Measurements from ENCODE around the gene MACF1.
A peak's percentile ranks its signal among the peaks of the same experiment; 100 is the strongest.

The MACF1 gene

GRCh38 chr1:39407510-39407895 is 203.0 kb downstream of the MACF1 start:
- DNase-seq (ENCODE audit: low spot score) = no peak
- no peak for TF ChIP-seq CTCF (IDR thresholded peaks at IDR 0.05; ENCODE audit: borderline replicate concordance, control extremely low read depth, extremely low read depth, insufficient read depth, missing control alignments)
- in situ Hi-C loops (cut with MboI; ENCODE audit: low sequenced_read_pairs, unreplicated experiment) = no loop called here

DNA sequence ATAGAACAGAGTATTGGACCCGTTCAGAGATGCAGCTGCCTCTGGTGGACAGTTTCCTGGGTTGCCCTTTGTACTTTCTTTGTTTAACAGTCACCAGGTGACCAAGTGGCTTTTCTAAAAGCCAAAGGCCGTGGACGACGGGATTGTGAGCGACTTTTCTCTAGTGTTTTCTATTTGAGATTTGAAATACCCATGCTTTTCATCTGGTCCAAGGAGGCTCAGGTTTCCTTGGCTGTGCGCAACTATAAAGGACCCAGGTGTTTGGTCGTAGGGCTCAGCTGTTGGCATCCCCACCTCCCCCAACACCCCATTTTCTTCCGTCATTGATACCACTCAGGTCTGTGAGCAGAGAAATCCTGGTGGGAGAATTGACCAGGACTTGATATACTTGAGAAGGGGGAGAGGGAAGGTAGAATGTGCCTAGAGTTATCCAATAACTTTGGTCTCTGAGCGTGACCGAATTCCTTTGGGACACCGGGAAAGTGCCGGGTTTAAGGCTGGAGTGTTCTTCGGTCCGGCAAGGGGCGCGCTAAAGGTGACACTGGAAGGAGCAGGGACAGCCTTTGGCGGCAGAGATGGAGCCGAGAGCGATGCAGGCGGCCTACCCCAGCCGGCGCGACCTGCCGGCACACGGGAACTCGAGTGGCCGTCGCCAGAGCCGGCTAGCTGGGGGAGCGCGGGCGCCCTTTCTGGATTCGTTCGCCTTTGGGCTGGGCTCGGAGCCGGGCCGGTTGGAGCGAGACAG is 203.6 kb downstream of the MACF1 start:
- in situ Hi-C loops (cut with MboI; ENCODE audit: low sequenced_read_pairs, unreplicated experiment) = no loop called here
- DNase-seq (ENCODE audit: low spot score) = no peak
- TF ChIP-seq CTCF (IDR thresholded peaks at IDR 0.05; ENCODE audit: borderline replicate concordance, control extremely low read depth, extremely low read depth, insufficient read depth, missing control alignments) = no peak

DNA sequence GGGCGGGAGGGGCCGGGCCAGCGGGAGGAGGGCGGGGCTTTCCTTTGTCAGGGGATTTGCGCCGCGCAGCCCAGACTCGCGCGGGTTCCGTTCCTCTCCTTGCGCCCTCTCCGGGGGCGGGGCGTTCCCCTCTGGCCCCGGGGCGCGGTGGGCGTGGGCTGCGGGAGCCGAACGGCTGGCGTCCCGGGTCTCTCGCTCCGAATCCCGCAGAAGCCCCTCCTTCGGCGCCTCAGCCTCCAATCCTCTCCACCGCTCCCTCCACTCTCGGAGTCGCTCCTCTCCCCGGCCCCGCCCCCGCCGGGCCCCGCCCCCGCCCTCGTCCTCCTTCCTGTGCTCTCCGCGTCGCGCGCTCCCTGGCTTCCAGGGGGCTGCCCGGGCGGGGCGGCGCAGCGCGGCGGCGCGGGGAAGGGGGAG is 204.2 kb downstream of the MACF1 start:
- in situ Hi-C loops (cut with MboI; ENCODE audit: low sequenced_read_pairs, unreplicated experiment) = no loop called here
- TF ChIP-seq CTCF (IDR thresholded peaks at IDR 0.05; ENCODE audit: borderline replicate concordance, control extremely low read depth, extremely low read depth, insufficient read depth, missing control alignments) = no peak
- DNase-seq (ENCODE audit: low spot score) = peak; percentile 97

DNA sequence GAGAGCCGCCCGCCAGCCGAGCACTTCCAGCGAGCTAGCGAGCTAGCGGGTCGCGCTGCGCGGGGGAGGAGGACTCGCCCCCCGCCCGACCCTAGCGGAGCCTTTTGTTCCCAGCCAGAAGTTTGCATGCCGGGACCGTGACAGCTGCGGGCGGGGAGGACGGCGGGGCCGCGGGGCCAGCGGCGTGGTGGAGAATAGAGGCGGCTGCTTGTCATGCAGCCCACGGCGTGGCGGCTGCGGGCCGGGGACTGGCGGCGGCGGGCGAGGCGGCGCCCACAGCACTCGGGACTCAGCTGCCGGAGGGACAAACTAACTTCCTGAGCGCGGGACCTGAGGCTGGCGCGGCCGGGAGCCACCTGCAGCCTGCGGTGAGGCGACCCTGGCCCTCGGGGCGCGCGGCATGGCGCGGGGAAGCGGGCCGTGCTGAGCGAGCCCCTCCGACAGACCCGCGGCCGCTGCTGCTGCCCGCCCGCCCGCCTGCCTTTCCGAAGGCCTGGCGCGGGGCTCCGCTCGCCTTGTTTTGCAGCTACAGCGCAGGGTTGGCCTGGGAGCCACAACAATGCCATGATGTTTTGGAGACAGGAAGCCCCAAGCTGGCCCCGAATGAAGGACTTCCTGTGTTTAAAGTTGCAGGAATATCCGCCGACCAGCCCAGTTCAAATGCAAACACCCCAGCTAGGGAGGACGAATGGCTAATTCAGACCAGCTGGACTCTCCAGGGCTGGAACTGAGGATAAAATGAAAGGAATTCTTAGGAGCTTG is 204.7 kb downstream of the MACF1 start:
- TF ChIP-seq CTCF (IDR thresholded peaks at IDR 0.05; ENCODE audit: borderline replicate concordance, control extremely low read depth, extremely low read depth, insufficient read depth, missing control alignments) = no peak
- DNase-seq (ENCODE audit: low spot score) = no peak
- in situ Hi-C loops (cut with MboI; ENCODE audit: low sequenced_read_pairs, unreplicated experiment) = no loop called here

- peak; percentile 63 for TF ChIP-seq CTCF (IDR thresholded peaks at IDR 0.05; ENCODE audit: borderline replicate concordance, control extremely low read depth, extremely low read depth, insufficient read depth, missing control alignments)
- in situ Hi-C loops (cut with MboI; ENCODE audit: low sequenced_read_pairs, unreplicated experiment) = no loop called here
- DNase-seq (ENCODE audit: low spot score) = peak; percentile 69
Observed at GRCh38 chr1:39410915-39411436, 206.5 kb downstream of the MACF1 start.

DNA sequence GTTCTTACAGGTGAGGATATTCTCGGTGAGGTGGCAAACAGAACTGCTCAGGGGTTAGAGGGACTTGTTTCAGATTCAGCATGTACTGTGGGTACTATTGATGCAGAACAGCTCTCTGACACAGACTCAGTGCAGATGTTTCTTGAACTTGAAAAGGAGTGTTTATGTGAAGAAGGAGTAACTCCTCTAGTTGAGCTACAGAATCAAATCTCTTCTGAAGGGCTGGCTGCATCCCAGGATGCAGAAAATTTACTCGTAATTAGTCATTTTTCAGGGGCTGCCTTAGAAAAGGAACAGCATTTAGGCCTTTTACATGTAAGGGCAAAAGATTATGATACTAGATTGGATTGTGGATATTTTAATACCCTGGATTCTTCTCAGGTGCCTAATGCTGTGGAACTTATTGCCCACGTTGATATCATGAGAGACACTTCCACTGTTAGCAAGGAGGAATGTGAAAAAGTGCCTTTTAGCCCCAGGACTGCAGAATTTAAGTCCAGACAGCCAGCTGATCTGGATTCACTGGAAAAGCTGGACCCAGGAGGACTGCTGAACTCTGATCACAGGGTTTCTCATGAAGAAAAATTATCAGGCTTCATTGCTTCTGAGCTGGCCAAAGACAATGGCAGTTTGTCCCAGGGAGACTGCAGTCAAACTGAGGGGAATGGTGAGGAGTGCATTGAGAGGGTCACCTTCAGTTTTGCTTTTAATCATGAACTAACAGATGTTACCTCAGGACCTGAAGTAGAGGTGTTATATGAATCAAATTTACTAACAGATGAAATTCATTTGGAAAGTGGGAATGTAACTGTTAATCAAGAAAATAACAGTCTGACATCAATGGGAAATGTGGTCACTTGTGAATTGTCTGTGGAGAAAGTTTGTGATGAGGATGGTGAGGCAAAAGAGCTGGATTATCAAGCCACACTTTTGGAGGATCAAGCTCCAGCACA is 207.3 kb downstream of the MACF1 start:
- TF ChIP-seq CTCF (IDR thresholded peaks at IDR 0.05; ENCODE audit: borderline replicate concordance, control extremely low read depth, extremely low read depth, insufficient read depth, missing control alignments) = no peak
- in situ Hi-C loops (cut with MboI; ENCODE audit: low sequenced_read_pairs, unreplicated experiment) = no loop called here
- no peak for DNase-seq (ENCODE audit: low spot score)

Measured in GM13976 (cell line).